Stimulated activated CD8-positive, alpha-beta memory T cell treated with anti-CD3 and anti-CD28 coated beads, Interleukin-12 subunit alpha, Interleukin-12 subunit beta, amount 100 ng/mL, for 4 hours (primary cell): Measurements from ENCODE around the gene XAF1.
A peak's percentile ranks its signal among the peaks of the same experiment; 100 is the strongest.
"Not testable (repeated sequence)": the region's sequence is repeated elsewhere in the genome, so short reads cannot be mapped to it uniquely, and the experiment has no call there.

Experiments used
- DNase-seq: peaks from one replicate; pipeline ENCODE4 v3.0.0-alpha.2; 2020; ENCODE audit warnings: low read depth

The XAF1 gene, protein sequence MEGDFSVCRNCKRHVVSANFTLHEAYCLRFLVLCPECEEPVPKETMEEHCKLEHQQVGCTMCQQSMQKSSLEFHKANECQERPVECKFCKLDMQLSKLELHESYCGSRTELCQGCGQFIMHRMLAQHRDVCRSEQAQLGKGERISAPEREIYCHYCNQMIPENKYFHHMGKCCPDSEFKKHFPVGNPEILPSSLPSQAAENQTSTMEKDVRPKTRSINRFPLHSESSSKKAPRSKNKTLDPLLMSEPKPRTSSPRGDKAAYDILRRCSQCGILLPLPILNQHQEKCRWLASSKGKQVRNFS

DNA sequence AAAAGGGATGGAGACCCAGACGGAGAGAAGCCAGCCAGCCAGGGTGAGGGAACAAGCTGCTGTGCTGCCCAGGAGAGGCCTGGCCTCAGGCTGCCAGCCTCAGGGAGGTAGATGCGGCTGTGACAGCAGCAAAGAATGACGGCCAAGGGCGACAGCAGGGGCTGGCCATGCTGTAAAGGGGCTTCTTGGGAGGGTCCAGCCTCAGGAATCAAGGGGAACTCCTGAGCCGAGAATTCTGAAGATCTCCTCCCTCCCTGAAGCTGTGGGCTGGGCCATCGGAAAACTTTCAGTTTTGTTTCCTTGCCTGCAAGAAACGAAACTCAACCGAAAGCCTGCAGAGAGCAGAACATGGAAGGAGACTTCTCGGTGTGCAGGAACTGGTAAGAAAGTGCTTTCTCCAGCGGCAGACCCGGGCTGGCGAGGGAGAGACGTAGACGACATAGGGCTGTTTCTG is at the start of gene XAF1:
Gene XAF1 (plus strand): TSS at position 316 of the 454 bp plus-strand sequence. CDS start 33 bp downstream, at position 349.
- DNase-seq: peak; percentile 32

DNA sequence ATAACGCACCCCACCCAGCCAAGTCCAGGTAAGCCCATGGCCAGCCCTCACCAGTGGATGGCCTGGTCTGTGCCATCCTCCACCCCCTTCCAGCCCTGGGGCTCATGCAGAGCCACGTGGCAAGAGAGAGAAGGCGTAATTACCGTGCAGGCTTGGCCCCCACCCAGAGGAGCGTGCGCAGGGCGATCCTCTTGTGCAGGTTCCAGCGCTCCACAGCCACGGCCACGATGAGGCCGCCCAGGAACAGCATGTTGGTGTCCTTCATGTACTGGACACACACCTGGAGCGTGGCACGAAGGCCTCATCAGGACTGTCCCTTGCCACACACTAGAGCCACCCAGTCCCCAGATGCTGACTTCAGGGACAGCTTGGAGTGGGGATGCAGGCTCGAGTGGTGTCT is 49.3 kb upstream of the XAF1 start:
- DNase-seq: no peak

DNA sequence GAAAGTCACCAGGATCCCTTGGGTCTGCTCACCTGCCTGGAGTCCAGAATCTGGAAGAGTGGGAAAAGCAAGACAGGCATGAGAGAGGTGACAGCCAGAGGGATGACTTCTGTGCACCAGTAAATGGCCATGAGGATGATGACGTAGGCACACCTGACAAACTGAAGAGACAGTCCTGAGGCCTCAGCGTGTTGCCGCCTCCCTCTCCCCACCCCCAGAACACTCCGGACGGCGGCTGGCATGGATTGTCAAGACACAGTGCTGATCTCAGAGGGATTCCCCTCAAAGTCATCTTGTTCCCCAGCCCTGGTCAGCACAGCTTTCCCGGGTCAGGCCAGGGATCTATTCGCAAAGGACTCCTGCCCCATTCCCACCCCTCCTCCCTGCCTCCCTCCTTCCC is 48.9 kb upstream of the XAF1 start:
- DNase-seq: no peak

DNA sequence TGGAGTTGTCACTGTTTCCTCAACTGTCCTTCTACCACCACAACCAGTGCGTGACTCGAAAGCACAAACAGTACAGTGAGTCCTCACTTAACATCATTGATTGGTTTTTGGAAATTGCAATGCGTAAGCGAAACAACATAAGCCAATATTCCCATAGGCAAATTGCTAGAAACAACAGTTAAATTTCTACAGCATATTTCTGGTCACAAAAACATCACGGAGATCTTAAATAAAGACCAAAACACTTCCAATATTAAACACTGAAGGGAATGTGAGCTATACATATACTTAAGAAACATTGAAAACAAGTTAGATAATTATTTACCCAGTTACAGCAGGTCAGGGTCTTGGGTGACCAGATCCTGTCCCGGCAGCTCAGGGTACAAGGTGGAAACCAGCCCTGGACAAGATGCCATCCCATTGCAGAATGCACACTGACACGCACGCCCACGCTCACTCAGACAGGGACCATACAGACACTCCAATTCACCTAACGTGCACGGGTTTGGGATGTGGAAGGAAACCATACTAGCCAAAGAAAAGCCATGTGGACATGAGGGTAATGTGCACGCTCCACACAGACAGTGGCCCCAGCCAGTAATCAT is 47.4 kb upstream of the XAF1 start:
- DNase-seq: no peak

DNA sequence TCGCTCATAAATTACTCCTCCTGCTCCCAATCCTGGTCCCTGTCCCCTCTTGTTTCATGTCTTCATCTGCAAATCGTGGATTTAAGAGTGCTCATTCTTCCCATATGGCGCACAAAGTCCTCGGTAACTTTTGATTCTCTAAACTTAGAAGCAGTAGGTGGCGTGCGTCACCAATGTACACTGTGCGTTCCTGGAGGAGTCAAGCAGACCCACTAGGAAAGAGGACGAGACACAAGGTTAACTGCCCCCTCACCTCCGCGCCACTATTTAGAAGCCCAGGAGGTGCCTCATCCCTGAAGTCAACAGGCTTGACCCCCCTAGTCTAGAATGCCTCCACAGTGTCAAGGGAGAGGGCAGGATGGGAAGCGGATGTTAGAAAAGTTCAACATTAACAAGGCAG is 45.5 kb upstream of the XAF1 start:
- no peak for DNase-seq

DNA sequence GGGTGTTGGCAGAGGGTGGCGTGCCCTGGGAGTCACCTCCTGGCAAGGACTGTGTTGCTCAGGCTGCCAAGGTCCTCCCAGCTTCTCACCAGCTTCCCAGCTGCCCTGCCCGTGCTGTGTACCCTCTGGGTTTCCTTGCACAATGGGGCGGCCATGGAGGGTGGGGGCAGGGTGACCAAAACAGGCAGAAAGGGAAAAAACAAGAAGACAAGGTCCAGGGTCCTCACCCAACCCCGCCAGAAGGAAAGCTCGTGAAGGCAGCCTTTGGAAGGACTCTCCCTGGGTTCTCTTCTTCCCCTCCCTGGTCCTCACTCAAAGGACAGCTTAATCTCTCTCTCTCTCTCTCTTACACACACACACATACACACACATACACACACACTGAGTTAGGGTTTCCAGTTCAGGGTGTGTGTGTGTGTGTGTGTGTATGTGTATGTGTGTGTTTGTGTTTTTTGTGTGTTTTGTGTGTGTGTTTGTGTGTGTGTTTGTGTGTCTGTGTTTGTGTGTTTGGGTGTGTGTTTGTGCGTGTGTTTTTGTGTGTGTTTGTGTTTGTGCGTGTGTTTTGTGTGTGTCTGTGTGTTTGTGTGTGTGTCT is 44.7 kb upstream of the XAF1 start:
- no peak for DNase-seq

DNA sequence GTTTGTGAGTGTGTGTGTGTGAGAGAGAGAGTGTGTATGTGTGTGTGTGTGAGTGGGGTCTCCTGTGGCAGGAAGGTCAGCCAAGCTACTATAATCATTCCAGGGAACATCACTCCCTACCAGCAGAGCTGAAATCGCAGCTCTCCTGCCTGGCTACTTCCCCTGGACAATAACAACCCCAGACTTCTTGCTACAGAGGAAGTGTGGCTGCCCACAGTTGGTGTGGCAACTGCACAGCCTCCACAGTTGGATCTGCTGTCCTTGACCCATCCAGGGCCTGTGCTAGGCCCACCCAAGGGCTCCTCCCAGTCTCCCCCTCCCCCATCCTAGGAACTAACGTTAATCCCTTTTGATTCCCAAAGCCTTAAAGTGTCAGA is 44.2 kb upstream of the XAF1 start:
- no peak for DNase-seq

DNA sequence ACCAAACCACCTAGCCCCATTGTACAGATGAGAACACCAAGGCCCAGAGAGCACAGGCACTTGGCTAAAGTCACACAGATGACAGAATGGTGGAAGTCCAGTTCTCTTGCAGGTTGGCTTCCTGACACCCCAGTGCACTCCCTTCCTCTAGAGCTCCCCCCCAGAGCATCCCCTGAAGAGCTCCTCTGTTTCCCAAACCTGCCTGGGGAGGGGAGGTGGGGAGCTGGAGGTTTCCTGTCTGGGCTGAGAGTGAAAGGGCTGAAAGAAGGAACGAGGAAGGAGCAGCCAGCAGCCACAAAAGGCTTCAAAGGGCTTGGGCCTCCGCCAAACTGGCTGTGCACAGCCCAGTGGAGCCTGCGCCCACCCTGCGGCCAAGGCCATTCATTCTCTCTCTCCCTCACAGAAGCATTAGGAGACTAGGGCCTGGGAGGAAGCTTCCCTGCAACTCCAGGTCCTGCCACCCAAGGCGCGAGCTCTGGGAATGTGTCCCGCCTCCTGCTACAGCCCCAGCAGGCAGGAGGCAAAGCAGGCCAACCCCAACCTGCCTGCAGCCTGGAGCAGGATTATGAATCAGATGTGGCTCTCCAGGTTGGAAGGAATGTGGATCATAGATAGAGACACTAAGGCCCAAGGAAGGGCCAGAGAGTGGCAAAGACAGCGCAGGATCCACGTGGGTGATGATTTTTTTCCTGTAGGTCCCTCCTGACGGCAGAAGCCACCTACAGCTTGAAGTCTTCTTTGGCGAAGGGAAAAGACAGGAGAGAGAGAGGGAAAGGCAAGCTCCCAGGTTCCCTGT is 43.6 kb upstream of the XAF1 start:
- DNase-seq: no peak

DNA sequence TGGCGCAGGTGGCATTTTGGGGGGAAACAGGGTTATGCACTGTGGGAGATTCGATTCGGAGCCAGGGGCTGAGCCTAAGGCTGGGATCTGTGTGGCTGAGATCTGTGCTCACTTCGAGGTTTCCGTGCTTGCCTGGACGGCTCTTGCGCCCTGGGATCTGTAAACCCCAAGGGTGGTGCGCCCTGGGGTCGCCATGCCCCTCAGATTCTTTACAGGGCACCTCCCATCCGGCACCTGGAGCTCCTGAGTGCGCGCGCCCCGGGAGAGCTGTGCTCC is 43.1 kb upstream of the XAF1 start:
- no peak for DNase-seq

DNA sequence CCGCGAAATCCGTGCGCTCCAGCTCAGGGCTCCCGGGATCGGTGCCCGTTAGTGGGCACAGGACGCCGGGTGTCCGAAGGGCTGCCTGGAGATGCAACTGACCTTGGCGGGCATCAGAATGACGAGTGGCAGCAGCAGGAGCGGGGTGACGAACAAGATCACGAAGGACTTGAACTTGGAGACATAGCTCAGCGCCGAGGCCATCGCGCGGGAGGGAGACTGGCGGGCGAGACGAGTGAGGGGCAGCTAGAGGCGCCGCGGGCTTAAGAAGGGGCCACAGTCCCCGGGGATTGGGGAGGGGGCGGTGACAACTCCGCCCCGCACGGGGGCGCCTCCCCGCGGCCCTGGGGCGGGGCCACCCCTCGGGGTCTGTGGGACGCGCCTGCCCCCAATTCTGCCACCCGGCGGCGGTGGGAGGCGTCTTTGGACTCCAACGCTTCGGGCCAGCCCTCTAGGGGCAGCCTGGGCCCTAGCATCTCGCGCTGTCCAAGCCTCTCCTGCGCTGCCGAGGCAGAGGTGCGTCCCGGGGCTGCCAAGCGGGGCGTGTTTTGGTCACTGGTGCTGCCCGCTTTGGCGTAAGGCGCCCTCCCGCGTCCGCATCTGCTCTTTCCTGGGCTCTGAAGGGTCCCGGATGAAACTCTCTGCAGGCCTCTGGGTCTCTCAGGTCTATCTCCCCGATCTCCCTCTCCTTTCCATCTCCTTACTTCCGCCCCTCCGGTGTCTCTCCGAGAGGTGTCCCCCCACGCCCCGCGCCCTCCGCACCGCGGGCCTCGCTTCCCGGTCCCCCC is 42.5 kb upstream of the XAF1 start, which contains the start of gene SLC13A5:
Gene SLC13A5 (minus strand): TSS at position 240 of the 788 bp plus-strand sequence. CDS start 36 bp downstream, at position 204.
- no peak for DNase-seq

DNA sequence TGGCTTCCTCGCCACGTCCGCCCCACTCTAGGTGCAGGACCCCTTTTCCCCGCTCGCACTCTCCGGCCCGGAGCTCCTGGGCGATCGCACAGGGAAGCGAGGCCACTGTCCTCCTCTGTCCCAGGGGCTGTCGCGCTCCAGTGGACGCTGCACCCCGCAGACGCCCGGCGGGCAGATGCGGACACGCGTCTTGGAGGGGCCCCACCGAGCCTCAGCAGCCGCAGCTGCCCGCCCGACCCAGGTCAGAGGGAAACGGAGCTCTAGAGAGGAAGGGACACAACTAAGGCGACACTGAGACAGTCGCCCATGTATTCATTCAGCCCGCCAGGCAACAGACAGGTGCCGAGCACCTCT is 42.0 kb upstream of the XAF1 start:
- no peak for DNase-seq

DNA sequence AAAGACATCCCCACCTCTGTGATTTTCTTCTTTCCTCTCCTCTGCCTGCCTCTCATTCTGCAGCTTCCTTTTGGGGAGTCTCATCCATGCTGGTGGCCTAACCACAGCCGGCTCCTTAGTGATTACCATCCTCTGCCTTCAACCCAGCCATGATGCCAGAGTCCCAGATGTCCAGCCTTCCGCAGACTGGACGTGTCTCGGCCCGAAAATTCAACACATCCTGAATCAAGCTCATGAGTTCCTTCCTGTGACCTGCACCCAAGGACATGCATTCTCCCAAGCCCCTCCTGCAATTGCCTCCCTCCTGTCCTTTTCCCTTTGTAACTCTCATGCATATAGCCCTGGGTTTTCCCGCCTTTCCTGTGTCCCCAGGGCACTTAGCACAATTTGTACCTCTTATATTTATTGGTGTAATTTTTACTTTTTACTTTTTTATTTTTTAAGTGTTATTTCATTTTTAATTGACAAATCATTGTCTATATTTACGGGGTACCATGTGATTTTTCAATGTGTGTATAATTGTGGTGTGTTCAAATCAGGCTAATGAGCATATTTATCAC is 41.5 kb upstream of the XAF1 start:
- no peak for DNase-seq

DNA sequence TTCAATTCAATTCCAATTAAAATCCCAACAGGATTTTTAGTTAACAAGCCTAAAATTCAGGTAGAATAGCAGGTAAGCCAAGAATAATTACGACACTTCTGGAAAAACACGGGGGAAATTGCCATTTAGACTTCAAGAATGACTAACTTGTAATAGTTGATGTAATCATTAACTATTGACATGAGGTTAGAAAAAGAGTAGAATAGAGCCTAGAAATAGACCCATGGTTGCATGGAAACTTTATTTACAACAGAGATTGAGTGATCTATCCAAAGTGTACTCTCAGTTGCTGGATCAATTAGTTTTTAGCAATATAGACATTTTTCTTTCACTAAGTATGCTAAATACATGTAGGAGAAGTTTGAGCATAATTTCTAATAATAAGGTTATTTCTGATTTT is 39.1 kb upstream of the XAF1 start:
- no peak for DNase-seq

DNA sequence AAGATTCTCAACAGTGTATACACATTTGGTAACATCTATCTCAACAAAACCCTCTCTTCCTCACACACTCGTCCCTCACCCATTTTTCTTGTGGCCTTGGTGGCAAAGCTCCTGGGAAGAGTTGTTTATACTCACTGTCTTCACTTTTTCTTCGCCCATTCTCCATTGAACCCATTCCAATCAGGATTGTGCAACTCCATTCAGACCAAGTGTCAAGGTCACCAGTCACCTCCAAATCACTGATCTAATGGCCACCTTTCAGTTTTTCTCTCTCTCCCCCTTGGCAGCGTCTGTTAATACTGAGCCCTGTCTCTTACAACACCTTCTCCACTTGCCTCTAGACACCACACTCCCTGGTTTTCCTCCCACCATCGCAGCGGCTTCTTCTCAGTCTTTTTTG is 34.1 kb upstream of the XAF1 start:
- no peak for DNase-seq

DNA sequence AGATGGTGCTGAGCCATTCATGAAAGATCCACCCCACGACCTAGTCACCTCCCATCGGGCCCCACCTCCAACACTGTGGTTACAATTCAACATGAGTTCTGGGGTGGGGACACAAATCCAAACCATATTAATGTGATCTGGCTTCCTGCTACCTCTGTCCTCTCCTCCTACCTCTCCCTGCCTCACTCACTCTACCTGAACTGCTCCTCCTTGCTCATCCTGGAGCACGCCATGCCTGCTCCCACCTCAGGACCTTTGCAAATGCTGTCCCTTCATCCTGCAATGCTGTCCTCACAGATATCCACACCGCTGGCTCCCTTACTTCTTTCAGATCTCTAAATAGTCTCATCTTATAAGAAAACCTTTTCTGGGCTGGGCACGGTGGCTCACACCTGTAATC is 31.8 kb upstream of the XAF1 start:
- no peak for DNase-seq

DNA sequence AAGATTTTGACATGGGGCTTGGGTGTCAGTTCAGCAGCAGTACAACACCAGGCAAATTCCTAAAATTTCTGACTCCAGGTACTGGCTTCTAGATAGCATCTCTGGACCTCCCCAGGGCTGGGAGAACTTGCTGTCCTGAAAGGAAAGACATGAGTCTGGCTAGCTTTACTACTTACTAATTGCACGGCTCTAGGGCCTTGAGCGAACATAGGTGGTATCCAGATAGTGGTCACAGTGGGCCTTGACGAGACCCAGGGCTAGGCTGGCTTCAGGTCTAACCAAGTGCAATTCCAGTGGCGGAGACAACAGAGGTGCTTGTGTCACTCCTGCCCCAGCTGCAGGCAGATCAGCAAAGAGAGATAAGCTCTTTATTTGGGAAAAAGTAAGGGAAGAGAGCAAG is 26.3 kb upstream of the XAF1 start:
- DNase-seq: no peak

DNA sequence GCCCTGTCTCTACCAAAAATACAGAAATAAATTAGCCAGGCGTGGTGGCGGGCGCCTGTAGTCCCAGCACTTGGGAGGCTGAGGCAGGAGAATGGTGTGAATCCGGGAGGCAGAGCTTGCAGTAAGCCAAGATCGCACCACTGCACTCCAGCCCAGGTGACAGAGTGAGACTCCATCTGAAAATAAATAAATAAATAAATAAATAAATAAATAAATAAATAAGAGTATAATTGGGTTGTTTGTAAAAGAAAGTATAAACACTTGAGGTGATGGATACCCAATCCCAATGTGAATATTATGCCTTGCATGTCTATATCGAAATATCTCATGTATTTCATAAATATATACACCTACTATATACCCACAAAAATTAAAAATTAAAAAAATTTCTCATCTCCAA is 9.2 kb upstream of the XAF1 start:
- not testable (repeated sequence) for DNase-seq

DNA sequence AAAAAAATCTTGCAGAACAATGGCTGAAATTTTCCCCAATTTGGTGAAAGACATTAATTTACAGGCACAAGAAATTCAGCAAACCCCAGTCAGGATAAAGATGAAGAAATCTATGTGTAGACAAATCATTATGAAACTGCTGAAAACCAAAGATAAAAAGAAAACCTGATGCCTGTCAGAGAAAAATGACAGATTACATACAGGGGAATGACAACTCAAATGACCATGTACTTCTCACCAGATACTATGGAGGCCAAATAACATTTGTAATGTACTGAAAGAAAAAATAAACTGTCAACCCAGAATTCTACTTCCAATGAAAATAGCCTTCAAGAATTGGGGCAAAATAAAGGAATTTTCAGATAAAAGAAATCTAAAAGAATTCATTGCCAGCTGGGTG is 7.2 kb upstream of the XAF1 start:
- no peak for DNase-seq

DNA sequence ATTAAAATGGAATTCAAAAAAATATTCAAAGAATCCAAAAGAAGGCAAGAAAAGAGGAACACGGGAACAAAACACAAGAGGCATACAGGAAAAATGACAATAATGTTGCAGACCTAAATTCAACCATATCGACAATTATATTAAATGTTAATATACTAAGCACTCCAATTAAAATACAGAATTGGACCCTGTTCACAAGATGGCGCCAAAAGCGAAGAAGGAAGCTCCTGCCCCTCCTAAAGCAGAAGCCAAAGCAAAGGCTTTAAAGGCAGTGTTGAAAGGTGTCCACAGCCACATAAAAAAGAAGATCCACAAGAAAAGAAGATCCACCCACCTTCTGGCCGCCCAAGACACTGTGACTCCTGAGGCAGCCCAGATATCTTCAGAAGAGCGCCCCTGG is 6.3 kb upstream of the XAF1 start:
- DNase-seq: no peak

DNA sequence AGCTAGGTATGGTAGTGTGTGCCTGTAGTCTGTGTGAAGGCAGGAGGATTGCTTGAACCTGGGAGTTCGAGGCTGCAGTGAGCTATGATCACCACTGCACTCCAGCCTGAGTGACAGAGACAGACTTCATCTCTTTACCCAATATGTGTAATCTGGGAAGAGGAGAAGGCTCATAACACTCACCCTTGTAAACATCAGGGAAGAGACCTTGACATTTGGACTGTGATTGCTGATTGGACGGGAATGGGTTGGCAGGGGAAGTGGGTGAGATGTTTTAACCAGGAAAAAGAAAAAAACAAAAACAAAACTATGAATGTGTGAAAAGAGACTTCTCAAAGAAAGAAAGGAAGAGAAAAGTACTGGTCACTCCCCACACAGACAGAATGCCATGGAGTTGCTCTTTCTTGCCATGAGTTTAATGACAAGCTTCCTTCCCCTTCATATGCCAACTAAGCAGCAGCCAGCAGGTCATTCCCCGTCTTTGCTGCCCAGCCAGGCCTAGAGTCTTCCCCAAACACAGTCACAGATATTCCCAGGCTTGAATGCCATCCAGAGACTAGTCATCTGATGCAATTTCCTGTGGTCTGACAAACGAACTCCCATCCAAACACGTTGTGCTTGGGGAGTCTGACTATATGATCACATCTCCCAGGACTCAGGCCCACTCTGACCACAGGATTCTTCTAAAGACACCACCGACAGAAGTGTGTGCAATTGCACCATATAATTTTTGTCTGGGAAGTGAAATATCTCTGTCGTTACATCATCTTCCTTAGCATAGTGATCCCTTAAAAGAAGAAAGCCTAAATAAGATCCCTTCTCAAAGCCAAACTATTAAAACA is 3.6 kb upstream of the XAF1 start:
- no peak for DNase-seq

DNA sequence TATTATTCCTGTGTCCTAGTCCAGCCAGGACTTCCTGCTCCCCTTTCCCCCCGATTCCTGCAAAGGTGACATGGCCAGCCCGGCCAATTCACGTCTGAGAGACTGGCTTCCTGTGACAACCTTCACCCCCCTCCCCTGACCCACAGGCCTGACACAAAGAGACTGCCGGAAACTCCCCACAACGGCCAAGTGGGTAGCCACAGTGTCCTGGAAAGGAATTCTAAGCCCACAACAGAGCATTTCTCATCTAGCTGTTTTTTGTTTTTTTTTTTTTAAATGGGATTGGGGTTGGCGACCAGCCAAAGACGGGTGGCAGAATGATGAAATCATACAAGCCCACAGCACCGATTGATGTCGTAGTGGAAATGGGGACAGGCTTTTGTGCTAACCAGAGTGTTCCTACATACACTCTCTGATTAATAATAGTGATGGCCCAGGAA is 2.8 kb upstream of the XAF1 start:
- peak; percentile 19 for DNase-seq
